Tibial artery (tissue), 4 donors: ENCODE results near the gene BRSK2.
"Not testable (repeated sequence)": the region's sequence is repeated elsewhere in the genome, so short reads cannot be mapped to it uniquely, and the experiment has no call there.

Experiments
- DNase-seq, 2 donors: peaks; one replicate each; pipeline ENCODE4 v3.0.0-alpha.2; 2019
- H3K27ac ChIP-seq, 2 donors: fragments of 200-600 bp; sonication (generic) in 1 of 2; 1 replicate in 1 of 2; 2 replicates in 1 of 2; pipeline ENCODE4 v1.5.1; 2018 to 2019; ENCODE audit warnings: mild to moderate bottlenecking in 1 of 2
- H3K27me3 ChIP-seq, 2 donors: fragments of 200-600 bp; sonication (generic) in 1 of 2; one replicate each; pipeline versions ENCODE4 v1.5.1 to v1.6.0; 2016 to 2019
- H3K36me3 ChIP-seq, 3 donors: fragments of 200-600 bp; sonication (generic) in 2 of 3; one replicate each; pipeline ENCODE4 v1.5.1; 2016 to 2019; ENCODE audit warnings: mild to moderate bottlenecking in 2 of 3
- H3K4me1 ChIP-seq, 4 donors: fragments of 200-600 bp; sonication (generic) in 2 of 4; 1 replicate in 3 of 4; 2 replicates in 1 of 4; pipeline ENCODE4 v1.5.1; 2016 to 2019
- H3K4me3 ChIP-seq, 2 donors: fragments of 200-600 bp; sonication (generic) in 1 of 2; 1 replicate in 1 of 2; 2 replicates in 1 of 2; pipeline ENCODE4 v1.5.1; 2018 to 2019; ENCODE audit warnings: mild to moderate bottlenecking in 2 of 2
- H3K9me3 ChIP-seq, 3 donors: fragments of 200-600 bp; sonication (generic) in 1 of 3; one replicate each; pipeline ENCODE4 v1.5.1; 2016 to 2019
- CTCF ChIP-seq, 2 experiments: fragments of 200-600 bp in 1 of 2; fragments of 450-650 bp in 1 of 2; IDR thresholded peaks; one replicate each; pipeline ENCODE4 v1.5.1; 2017 to 2019; ENCODE audit warnings: antibody characterized with exemption in 2 of 2, mild to moderate bottlenecking in 1 of 2, moderate library complexity in 1 of 2
- intact Hi-C: fragments of 100-400 bp; cut with DNase I; formaldehyde crosslinking; loops from one replicate; pipeline ENCODE4 v1.15.0; 2023; ENCODE audit warnings: low total_unique reads

Gene BRSK2

GRCh38 chr11:1344056-1344635 lies 45.6 kb upstream of the BRSK2 start:
- Histone ChIP-seq H3K4me3 (no peak overlapping the region), H3K4me1 (peaks cover 0 to 3% (median 0%) of the 10 kb centered on the region in 4 donors), H3K27me3 (peaks cover 0 to 5% of the 10 kb centered on the region in 2 donors), H3K27ac (no peak overlapping the region), H3K9me3 (no peaks in the 10 kb centered on the region), H3K36me3 (no peaks in the 10 kb centered on the region)
- TF ChIP-seq CTCF (IDR thresholded peaks at IDR 0.05) = no peak
- intact Hi-C loops = no loop called here
- DNase-seq = peak in 1 of 2 donors; percentile 51

- Histone ChIP-seq H3K36me3 (no peaks in the 10 kb centered on the region), H3K9me3 (no peaks in the 10 kb centered on the region), H3K4me1 (peaks cover 0 to 3% (median 0%) of the 10 kb centered on the region in 4 donors), H3K4me3 (no peak overlapping the region), H3K27ac (no peak overlapping the region), H3K27me3 (peaks cover 0 to 19% of the 10 kb centered on the region in 2 donors)
- DNase-seq = peak in 1 of 2 donors; percentile 48
- TF ChIP-seq CTCF (IDR thresholded peaks at IDR 0.05) = no peak
- intact Hi-C loops = no loop called here
These were observed 43.8 kb upstream of the BRSK2 start for GRCh38 chr11:1345737-1346513.

GRCh38 chr11:1346669-1347390 lies 42.9 kb upstream of the BRSK2 start:
- Histone ChIP-seq H3K4me3 (no peak overlapping the region), H3K27ac (no peak overlapping the region), H3K36me3 (no peaks in the 10 kb centered on the region), H3K9me3 (no peaks in the 10 kb centered on the region), H3K4me1 (peaks cover 0 to 2% (median 0%) of the 10 kb centered on the region in 4 donors), H3K27me3 (peaks cover 0 to 19% of the 10 kb centered on the region in 2 donors)
- no peak for TF ChIP-seq CTCF (IDR thresholded peaks at IDR 0.05)
- intact Hi-C loops = no loop called here
- peak in 1 of 2 donors; percentile 45 for DNase-seq

- H3K27ac ChIP-seq, H3K4me1 ChIP-seq, intact Hi-C loops, H3K4me3 ChIP-seq, H3K36me3 ChIP-seq, H3K9me3 ChIP-seq: not testable (repeated sequence)
- H3K27me3 ChIP-seq = peaks cover 0 to 19% of the 10 kb centered on the region in 2 donors
- peak in 1 of 2 donors; percentile 53 for DNase-seq
These were observed 42.2 kb upstream of the BRSK2 start for GRCh38 chr11:1347411-1347999.

GRCh38 chr11:1348146-1348795 lies 41.5 kb upstream of the BRSK2 start:
- intact Hi-C loops = no loop called here
- peak in 1 of 2 donors; percentile 40 for DNase-seq
- no peak overlapping the region for H3K27ac ChIP-seq
- H3K4me3 ChIP-seq = no peak overlapping the region
- H3K4me1 ChIP-seq = no peaks in the 10 kb centered on the region
- TF ChIP-seq CTCF (IDR thresholded peaks at IDR 0.05) = no peak
- H3K27me3 ChIP-seq = peaks cover 0 to 23% of the 10 kb centered on the region in 2 donors
- no peaks in the 10 kb centered on the region for H3K36me3 ChIP-seq
- no peaks in the 10 kb centered on the region for H3K9me3 ChIP-seq
